GM21381 (cell line): ENCODE data around the gene KPNA2.
"Not testable (repeated sequence)": the region's sequence is repeated elsewhere in the genome, so short reads cannot be mapped to it uniquely, and the experiment has no call there.

Experiments
- ATAC-seq: cut with Tn5 transposase; IDR thresholded peaks from one replicate; pipeline ENCODE4 v1.9.1; 2021; ENCODE audit warnings: mild to moderate bottlenecking, moderate library complexity; ENCODE audit not compliant: unreplicated experiment

Gene KPNA2

DNA sequence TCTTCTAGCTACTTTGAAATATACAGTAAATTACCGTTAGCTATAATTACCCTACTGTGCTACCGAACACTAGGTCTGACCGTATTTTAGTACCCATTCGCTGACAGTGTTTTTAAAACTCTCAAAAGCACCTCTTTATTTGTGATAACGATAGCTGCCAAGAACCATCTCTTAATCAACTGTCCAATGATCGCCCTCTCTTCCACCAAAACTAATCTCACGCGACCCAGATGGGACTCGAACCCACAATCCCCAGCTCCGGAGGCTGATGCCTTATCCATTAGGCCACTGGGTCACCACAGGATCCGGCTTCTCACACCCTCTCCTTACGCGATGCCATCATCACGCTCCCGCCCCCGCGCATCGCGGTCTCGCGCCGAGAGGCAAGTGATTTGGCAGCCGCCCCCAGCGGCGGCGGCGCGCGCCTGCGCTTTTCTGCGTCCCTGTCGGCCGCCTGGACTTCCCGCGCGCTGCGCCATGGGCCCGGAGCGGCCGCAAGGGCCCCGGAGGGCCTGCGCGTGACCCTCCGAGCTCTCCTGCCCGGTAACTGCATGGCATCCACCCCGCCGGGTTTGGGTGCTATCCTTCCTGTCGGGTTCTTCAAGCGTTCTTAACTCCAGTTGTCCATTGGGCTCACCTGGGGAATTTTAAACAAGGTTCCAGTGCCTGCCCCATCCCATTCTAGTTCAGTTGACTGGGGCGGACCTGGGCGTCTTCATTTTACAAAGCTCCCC is 15.7 kb upstream of the KPNA2 start:
- peak; percentile 95 for ATAC-seq

DNA sequence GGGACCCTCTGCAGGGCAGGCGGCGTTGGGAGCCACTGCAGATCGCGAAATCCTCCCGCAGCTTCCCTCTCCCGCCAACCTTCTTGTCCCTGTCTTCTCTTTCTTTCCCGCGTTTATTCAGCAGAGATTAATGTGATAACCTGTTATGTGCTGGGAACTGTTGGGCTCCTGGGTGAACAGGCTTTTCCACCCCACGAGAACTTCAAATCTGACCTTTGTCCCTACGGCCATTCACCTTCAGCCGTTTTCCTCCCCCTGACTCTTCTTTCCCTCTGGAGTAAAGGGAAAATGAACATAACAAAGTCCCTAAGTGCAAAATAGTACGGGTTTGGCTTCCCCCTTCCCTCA is 15.2 kb upstream of the KPNA2 start:
- ATAC-seq = peak; percentile 18

DNA sequence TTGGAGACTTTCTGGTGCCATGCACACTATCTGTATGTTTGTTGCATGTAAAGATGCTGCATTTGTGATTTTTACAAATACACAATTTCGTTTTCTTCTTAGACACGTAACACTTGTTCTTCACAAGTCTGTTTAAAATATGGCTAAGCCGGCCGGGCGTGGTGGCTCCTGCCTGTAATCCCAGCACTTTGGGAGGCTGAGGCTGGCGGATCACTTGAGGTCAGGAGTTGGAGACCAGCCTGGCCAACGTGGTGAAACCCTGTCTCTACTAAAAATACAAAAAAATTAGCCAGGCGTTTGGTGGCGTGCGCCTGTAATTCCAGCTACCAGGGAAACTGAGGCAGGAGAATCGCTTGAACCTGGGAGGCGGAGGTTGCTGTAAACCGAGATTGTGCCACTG is 14.7 kb upstream of the KPNA2 start:
- not testable (repeated sequence) for ATAC-seq

DNA sequence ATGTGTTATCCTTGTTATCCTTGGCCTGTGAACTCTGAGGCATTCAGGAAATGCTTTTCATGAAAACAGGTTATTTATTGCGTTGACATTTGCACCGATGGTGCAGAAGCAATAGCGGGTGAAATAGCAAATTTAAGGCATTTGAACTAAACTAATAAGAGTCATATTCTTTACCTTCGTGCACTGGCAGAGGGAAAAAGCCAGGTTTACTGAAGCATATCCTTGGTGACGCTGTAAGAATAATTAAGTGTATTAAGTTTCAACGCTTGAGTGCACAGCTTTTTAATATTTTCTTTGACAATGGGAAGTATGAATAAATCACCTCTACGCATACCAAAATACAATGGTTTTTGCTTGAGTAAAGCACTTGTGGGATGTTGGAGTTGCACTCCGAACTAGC is 13.6 kb upstream of the KPNA2 start:
- ATAC-seq = no peak

DNA sequence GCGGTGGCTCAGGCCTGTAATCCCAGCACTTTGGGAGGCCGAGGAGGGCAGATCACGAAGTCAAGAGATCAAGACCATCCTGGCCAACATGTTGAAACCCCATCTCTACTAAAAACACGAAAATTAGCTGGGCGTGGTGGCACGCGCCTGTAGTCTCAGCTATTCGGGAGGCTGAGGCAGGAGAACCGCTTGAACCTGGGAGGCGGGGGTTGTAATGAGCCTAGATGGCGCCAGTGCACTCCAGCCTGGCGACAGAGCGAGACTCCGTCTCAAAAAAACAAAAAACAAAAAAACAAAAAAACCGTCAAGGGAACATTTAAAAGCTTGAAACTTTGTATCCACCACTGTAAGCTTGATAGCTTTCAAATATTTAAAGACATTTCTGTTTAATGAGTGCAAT is 13.0 kb upstream of the KPNA2 start:
- ATAC-seq = not testable (repeated sequence)

DNA sequence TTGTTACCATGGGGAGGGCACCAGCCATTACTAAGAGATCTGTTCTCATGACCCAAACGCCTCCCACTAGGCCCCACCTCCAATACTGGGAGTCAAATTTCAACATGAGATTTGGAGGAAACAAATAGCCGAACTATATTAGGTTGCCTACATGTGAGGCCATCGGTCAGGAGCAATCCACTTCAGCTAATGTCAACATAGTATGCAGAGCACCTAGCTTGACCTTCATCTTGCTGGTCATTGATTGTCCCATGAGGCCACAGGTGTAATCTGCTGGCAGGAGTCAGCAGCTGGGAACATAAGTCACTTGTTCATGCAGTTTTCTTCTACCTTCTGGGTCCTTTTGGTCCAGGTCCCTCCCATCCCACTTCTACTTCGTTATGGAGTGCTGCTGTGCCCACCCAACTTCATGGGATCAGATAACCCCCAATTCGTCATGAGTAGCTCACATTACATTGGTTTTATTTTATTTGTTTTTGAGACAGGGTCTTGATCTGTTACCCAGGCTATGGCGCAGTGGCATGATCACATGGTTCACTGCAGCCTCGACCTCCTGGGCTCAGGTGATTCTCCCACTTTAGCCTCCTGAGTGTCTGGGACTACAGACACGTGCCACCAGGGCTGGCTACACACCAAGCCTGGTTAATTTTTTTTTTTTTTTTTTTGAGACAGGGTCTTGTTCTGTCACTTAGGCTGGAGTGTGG is 5.9 kb upstream of the KPNA2 start:
- ATAC-seq = no peak

DNA sequence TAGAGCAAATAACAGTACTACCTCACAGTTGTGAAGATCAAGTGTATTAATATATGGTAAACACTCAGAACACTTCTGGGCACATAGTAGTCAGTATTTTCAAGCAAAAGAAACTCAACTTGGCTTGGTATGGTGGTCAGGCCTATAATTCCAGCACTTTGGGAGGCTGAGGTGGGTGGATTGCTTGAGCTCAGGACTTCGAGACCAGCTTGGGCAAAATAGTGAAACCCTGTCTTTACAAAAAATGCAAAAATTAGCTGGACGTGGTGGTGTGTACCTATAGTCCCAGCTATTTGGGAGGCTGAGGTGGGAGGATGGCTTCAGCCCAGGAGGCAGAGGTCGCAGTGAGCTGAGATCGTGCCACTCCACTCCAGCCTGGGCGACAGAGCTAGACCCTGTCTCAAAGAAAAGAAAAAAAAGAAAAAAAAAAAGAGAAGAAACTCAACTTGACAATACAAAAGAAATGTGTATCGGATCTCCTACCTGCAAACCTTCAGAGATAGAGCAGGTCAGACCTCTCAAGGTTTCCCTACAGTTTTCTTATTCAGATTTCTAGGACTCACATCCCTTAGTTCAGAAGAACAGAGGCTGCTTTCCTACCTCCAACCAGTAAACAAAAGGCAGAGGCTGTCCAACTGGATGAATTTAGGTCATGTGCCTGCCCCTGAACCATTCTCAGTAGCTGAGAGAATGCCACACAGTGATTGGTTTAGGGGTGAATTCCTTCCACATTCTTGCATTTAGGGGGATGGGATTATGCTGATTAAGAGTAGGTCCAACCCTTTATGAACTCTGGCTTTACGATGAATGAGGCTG is 1.7 kb upstream of the KPNA2 start:
- ATAC-seq = no peak

DNA sequence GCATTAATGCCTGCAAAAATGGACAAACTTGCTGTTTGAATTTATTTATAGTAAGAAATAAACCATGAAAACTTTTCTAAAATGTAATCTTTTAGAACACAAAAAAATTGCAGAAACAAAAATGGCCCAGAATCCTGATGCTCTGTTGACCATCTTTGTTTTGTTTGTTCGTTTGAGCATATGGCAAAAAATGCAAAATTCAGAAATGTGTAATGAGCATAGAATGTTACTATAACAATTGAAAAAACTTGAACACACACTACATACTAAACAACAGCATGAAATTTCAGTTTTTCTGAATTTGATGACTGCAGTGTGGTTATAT is 1.1 kb upstream of the KPNA2 start:
- ATAC-seq = no peak

DNA sequence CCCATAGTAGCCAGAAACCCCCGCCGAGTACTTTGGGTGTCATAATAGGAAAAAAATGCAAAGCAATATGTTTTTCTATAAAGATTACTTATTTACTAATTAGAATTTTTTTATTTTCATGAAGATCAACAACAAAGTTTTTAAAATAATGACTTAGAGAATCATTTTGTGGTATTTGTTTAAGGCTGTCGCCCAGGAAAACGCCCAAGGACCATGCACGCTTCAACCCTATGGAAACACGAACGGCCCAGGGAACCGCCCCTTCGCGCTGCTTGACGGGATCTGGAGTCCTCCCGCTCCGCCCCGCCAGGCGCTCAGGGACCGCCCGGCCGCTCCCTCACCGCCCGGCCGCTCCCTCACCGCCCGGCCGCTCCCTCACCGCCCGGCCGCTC is 408 bp upstream of the KPNA2 start:
- ATAC-seq = peak; percentile 87

DNA sequence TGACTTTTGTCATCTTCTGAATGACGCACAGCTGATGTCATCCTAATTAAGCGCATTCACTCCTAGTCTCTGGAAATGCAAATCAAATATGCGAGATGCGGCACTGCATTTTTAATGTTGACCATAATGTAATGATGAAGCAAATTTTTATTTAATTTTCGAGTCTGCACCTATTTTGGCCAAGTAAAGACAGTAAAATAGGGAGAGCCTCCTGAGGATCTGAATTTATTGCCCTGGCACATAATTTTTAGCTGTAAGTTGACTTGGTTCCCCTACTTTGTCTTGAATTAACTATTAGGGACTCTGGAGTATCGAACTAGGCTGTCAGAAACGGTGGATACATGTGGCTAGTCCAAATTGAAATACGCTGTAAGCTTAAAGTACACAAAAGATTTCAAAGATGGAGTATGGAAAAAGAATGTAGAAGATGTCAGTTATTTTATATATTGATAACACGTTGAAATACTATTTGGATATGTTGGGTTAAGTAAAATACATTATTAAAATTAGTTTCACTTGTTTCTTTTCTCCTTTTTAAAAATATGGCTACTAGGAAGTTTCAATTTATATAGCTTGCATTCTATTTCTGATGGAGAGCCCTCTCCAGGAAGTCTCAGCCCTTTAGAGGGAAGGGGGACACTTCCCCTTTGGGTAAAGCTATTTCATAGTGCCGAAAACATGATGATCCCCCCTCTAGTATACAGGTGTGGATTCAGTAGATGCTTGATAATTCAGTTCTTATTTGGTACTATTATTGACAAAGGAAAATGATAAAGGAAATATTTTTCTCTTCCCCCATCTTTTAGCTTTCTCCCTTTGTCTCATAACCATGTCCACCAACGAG is 991 bp downstream of the KPNA2 start:
- no peak for ATAC-seq

DNA sequence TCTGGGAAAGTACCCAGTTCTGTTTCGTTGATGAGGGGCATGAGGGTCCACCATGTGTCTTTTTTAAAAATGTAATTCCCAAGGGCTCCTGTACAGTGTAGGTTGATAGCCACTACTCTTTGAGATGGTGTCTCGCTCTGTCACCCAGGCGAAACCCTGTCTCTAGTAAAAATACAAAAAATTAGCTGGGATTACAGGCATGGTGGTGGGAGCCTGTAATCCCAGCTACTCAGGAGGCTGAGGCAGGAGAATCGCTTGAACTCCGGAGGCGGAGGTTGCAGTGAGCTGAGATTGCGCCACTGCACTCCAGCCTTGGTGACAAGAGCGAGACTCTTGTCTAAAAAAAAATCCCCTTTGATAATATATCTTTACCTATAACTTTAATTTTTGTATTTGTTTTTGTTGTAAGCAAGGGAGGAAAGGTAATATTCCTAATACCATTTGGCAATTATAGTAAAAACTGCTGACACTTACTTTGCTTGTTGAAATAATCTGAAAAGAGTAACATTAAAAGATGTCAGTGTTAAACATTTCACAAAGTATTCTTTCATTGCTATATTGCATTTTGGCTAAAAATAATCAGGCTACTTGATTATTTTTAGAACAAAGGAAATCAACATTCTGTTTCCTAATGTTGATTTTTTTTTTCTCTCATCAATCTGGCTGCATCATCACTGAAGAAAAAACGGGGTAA is 11.8 kb downstream of the KPNA2 start:
- ATAC-seq = no peak

DNA sequence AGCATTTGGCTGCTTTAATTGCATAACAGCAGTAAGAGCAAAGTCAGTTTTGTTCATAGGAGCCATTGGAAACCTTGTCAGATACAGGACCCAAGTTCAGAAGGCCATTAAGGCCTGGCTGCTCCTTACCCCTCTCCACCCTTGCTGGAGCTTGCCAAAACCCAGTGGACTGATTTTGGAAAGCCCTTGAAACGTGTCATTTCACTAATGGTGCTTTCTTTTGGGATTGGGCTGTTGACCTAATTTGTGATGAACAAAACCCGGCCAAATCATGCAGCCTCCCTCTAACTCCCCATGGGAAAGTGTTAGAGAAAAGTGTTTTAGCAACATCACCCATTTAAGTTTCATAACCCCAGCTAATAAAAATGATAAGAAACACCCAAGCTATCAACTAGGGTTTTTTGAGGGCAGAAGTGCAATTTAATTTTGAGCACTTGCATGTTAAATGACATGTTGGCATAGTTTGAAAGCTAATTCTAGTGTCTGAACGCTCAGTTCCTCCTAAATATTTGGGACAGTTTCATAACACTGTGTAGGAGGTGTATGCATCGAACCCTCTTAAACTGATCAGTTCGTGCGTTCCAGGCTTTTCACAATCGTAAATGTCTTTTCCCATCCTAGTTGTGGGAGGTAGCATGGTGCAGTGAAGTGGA is 12.5 kb downstream of the KPNA2 start:
- ATAC-seq = not testable (repeated sequence)

DNA sequence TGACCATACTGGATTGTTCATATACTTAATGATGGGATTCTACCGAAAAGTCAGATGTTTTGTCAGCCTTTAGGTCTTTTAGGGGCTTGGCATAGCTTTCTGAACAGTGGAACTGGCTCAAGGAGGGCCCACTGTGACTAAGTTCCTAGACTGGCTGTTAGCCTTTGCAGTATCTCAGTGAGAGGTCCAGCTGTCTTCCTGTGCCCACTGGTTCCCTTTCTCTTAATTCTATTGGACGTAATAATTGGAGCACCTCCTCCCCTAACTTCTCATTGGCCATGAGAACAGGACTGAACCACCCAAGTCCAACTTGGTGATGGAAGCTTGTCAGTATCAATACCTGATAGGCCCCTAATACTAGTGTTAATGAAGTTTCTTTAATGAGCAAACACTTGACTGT is 13.5 kb downstream of the KPNA2 start:
- ATAC-seq = no peak

DNA sequence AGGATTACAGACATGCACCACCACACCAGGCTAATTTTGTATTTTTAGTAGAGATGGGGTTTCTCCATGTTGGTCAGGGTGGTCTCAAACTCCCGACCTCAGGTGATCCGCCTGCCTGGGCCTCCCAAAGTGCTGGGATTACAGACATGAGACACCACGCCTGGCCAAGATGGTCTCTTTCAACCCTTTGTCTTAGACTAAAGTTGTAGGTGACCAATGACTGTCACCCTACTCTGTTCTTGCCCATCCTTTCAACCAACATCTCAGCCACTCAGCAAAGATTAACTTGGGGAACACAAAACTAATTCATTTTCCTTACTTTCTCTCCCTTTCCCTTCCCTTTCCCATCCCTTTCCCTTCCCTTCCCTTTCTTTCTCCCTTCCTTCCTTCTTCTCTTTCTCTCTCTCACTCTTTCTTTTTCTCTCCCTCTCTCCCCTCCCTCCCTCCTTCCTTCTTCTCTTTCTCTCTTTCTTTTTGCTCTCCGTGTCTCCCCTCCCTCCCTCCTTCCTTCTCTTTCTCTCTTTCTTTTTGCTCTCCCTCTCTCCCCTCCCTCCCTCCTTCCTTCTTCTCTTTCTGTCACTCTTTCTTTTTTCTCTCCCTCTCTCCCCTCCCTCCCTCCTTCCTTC is 14.4 kb downstream of the KPNA2 start:
- not testable (repeated sequence) for ATAC-seq

DNA sequence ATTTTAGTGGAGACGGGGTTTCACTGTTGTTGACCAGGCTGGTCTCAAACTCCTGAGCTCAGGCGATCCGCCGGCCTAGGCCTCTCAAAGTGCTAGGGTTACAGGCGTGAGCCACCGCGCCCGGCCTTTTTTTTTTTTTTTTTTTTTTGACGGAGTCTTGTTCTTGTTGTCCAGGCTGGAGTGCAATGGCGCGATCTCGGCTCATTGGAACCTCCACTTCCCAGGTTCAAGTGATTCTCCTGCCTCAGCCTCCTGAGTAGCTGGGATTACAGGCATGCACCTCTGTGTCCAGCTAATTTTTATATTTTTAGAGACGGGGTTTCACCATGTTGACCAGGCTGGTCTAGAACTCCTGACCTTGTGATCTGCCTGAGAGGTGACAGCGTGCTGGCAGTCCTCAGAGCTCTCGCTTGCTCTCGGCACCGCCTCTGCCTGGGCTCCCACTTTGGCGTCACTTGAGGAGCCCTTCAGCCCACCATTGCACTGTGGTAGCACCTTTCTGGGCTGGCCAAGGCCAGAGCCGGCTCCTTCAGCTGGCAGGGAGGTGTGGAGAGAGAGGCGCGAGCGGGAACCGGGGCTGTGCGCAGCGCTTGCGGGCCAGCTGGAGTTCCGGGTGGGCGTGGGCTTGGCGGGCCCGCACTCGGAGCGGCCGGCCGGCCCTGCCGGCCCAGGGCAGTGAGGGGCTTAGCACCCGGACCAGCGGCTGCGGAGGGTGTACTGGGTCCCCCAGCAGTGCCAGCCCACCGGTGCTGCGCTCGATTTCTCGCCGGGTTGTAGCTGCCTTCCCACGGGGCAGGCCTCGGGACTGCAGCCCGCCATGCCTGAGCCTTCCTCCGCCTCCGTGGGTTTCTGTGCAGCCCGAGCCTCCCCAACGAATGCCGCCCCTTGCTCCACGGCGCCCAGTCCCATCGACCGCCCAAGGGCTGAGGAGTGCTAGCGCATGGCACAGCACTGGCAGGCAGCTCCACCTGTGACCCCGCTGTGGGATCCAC is 16.1 kb downstream of the KPNA2 start:
- ATAC-seq = not testable (repeated sequence)

DNA sequence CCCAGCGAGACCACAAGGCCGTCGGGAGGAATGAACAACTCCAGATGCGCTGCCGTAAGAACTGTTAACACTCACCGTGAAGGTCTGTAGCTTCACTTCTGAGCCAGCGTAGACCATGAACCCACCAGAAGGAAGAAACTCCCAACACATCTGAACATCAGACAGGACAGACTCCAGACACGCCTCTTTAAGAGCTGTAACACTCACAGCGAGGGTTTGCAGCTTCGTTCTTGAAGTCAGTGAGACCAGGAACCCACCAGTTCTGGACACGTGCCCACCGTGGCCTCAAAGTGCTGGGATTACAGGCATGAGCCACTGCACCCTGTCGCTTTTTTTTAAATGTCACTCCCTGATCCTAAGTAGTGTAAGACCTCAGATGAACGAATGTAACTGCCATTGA is 17.3 kb downstream of the KPNA2 start:
- ATAC-seq = no peak

DNA sequence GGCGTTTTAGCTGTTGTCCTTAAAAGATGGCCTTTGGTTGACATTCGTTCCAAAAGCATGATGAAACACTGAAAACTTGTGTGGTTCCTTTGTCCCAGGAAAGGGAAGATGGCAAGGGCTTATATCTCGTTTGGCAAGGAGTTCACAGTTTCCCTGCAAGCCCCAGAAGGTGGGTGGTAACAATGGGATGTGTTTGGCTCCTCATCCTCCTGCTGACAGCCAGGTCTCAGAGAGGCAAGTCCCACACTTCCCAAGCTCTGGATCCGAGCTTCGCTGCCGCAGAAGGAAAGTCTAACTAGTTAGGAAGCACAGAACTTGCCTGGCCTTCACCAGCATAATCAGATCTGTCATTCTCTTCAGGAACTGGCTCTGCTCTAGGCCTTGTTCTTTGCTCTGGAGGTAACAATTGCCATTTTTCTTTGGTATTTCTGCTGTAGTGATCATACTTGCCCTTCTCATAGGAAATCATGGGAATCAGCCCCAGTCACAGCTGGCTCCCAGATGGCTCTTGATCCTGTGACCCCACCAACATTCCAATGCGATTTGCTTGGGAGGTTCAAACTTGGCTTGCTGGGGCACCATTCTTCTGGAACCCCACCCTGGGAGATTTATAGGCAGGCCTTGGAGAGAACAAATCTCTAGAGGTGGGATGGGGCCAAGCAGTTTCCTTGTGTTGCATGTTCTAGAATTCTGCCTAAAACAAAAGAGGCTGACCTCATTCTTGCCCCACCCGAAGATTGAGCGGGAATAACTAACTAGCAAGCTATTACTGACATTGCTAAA is 17.9 kb downstream of the KPNA2 start:
- ATAC-seq = no peak
